Ramos (cell line): Measurements from ENCODE around the gene WWC2.

Source experiments
- in situ Hi-C: fragments of 300-500 bp; cut with MboI; formaldehyde crosslinking; loops from one replicate; pipeline ENCODE4 v1.14.3; 2022; ENCODE audit warnings: low sequenced_read_pairs; ENCODE audit not compliant: unreplicated experiment

Gene WWC2

GRCh38 chr4:183248201-183248600 is 149.1 kb downstream of the WWC2 start:
- in situ Hi-C loops, result no loop called here

DNA sequence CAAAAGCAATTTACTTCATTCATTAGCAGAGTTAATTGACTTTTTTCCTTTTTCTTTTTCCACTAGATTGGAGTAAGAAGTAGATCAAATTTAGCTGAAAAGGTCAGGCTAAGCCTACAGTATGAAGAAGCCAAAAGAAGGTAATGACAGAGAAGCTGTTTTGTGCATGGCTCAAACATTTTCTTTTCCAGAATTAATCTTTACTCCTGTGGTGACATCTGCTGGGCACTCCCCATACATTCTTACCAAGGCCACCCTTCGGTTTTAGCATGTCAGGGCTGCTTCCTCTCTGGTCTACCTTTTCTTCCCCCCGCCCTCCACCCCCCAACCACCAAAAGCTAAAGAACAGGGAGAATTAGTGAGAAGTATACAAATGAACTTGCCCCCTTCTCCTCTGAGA is 150.8 kb downstream of the WWC2 start:
- in situ Hi-C loops, result loop anchor here (10.0 kb wide), 1 partner anchor 315 kb away; no protein-coding TSS in a partner anchor

DNA sequence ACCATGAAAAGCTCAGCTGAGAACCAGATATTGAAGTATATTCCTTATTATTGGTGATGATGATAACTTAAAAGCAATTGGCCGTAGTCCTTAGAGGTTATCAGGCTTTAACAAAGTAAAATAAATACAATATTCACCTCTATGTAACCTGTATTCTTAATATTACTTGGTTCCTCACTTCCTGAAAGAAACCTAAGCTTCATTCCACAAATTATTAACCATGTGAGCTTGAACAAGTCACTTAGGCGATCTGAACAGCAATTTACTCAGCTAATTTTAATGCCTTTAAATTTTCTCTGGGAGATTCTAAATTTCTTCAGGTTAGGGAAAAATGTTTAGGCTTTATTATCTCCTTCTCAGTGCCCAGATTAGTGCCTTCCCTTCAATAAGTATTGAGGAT is 151.8 kb downstream of the WWC2 start:
- in situ Hi-C loops, result loop anchor here (10.0 kb wide), 1 partner anchor 316 kb away; no protein-coding TSS in a partner anchor

GRCh38 chr4:183252959-183253358 is 153.9 kb downstream of the WWC2 start:
- in situ Hi-C loops, result loop anchor here (10.0 kb wide), 1 partner anchor 318 kb away; no protein-coding TSS in a partner anchor

GRCh38 chr4:183253451-183253850 is 154.4 kb downstream of the WWC2 start:
- in situ Hi-C loops, result loop anchor here (10.0 kb wide), 1 partner anchor 319 kb away; no protein-coding TSS in a partner anchor

DNA sequence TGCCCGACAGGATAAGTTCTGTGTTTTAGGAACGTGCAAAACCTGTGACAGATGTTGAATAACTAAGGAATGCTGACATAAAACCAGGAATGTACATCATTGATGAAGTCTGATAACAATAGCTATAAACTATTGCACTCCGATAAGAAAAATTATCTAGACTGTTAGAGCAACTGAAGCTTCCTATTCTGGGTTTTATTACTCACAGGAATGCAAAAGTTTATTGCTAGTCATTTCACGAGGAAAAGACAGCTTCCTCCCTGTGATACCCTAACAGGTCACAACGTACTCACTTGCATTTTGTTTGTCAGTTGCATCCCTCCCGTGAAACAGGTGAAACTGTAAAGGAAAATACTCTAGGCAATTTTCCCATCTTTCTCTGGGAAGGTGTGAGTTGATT is 155.1 kb downstream of the WWC2 start:
- in situ Hi-C loops, result loop anchor here (10.0 kb wide), 1 partner anchor 319 kb away; no protein-coding TSS in a partner anchor

DNA sequence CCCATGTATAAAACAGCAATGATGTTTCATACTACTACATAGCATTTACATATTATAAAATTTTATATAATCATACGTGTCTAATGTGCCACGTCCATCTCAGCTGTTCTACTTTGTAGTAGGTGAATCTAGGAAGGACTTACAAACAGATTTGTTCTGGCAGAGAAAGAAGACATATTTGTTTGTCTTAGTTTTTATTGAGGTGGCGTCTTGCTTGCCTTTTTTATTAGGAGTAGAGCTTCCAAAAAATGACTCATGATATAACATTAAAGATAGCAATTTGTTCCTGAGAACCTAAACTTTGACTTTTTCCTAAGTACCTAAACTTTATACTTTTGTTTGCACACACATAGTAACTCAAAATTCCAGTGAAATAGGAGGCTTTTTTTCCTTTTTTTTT is 156.4 kb downstream of the WWC2 start:
- in situ Hi-C loops, result loop anchor here (5.0 to 10.0 kb wide), 2 partner anchors 178 to 321 kb away; no protein-coding TSS in a partner anchor

DNA sequence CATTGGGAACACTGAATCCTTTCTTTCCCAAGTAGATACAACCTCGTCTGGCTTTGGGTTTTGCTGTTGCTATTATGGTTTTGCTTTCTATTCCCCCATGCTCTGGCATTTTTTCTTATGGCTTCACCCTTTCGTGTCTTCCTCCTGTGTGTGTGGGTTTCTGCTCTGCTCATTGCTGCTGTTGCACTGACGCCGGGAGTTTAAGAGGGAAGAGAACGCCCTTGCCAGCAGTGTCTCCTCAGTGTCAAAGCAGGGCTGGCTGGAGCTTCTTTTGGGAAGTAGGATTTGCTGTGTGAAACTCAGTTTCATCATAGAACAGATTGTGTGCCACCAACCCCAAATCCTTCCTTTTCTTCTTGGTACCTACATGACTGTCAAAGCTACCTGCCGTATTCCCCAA is 157.3 kb downstream of the WWC2 start:
- in situ Hi-C loops, result loop anchor here (5.0 to 10.0 kb wide), 2 partner anchors 179 to 322 kb away; no protein-coding TSS in a partner anchor

DNA sequence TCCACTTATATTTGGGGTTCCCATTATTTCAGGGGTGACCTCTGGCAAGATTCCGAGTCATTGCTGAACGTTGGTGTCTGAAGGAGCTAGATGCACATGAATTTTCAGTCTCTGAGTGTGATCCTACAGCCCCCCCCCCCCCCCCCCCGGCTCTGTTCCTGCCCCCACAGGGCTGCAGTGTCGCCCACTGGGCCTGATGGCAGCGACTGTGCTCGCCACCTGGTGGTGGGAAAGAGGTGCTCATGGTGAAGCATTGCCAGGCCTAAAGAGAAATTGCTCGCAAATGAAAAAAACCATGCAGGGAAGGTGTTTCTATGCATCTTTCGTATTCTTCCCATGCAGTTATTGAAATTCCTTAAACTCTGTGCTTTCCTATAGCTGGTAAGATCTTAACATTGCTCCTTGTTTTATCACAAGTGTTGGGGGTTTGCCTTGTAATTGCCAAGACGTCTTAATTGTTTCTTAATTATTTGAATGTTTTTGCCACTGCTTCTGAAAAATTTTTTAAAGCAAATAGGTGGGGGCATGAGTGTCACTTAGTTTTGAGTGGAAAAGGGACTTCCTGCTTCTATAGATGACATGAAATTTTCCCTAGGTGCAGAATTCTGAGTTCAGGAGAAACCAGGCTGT is 157.8 kb downstream of the WWC2 start:
- in situ Hi-C loops, result loop anchor here (5.0 to 10.0 kb wide), 2 partner anchors 180 to 322 kb away; no protein-coding TSS in a partner anchor

- in situ Hi-C loops, result loop anchor here (5.0 to 10.0 kb wide), 2 partner anchors 181 to 323 kb away; no protein-coding TSS in a partner anchor
Observed at GRCh38 chr4:183257808-183258207, 158.8 kb downstream of the WWC2 start.

GRCh38 chr4:183260491-183261151 is 161.6 kb downstream of the WWC2 start:
- in situ Hi-C loops, result no loop called here

GRCh38 chr4:183261953-183262775 is 163.1 kb downstream of the WWC2 start:
- in situ Hi-C loops, result no loop called here

- in situ Hi-C loops, result no loop called here
Observed at GRCh38 chr4:183262776-183263100, 163.7 kb downstream of the WWC2 start.

DNA sequence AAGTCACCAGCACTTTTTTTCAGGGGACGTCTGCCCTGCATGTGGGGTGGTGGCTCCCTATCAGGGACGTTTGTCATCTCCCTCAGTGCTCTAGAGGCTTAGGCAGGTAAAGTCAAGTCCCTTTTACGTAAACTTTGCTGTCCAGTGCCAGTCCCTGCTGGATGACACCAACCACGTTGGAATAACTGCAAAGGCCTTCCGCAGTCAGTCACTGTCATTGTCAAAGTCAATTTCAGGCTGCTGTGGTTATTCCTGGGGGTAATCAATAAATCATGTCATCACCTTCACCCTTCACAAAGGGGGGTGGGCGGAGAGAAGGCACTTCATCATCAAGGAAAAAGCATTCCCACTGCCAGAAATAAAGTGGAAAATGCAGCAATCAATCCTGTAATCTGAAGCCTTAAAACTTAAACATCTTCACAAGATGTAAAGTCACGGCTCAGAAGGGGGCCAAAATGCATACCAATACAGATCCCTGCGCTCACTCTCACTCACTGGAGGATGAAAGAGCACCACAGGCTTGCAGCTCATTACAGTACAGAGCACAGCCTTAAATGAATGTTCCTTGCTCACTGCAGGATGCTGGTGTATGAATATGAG is 164.8 kb downstream of the WWC2 start:
- in situ Hi-C loops, result no loop called here

DNA sequence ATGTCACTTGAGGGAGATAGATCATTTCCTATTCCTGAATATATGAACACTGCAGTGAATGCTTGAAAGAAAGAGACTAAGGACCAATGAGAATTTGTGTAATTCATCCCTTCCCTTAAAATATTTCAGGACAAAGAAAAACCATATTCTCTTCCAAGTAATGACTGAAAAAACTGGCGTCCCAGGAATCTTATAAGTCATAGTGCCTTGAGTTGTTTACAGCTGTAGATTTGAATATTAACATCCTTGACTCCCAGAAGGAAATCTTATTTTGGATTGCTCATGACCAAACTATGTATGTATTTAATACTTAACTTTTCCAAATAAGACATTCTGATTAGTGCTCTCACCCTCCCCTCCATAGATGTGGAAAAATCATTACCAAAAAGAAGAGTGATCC is 165.6 kb downstream of the WWC2 start:
- in situ Hi-C loops, result no loop called here

GRCh38 chr4:183266371-183266770 is 167.3 kb downstream of the WWC2 start:
- in situ Hi-C loops, result no loop called here

DNA sequence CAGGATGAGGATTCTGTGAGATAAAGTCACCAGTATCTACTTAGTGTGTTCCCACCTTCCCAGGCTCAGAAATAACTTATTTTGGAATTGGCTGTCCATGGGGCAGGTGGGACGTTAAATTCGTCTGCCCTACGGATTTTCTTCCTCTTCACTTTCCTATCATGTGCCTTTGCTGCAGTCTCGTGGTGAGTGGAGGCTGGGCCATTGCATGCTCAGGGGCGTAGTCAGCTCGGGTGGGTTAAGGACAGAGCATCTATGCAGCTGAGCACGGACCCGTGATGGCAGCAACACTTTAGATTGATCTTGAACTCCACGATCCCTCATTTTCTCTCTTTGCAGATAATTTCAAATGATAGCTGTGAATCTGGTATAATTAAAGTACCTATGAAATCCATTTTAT is 169.5 kb downstream of the WWC2 start:
- in situ Hi-C loops, result no loop called here

GRCh38 chr4:183272384-183272783 is 173.3 kb downstream of the WWC2 start:
- in situ Hi-C loops, result no loop called here

DNA sequence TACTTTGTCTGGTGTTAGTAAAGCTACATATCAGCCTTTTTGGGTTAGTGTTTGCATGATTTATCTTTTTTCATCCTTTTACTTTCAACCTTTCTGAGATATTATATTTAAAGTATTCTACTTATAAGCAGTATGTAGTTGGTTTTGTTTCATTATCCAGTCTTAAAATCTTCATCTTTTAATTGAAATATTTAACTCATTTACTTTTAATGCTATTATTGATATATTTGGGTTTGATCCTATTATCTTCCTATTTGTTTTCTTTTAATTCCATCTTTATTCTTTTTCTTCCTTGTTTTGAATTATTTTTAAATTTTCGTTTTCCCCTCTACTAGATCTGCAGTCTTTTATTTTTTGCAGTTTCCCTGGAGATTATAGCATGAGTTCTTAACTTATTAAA is 177.0 kb downstream of the WWC2 start:
- in situ Hi-C loops, result no loop called here

DNA sequence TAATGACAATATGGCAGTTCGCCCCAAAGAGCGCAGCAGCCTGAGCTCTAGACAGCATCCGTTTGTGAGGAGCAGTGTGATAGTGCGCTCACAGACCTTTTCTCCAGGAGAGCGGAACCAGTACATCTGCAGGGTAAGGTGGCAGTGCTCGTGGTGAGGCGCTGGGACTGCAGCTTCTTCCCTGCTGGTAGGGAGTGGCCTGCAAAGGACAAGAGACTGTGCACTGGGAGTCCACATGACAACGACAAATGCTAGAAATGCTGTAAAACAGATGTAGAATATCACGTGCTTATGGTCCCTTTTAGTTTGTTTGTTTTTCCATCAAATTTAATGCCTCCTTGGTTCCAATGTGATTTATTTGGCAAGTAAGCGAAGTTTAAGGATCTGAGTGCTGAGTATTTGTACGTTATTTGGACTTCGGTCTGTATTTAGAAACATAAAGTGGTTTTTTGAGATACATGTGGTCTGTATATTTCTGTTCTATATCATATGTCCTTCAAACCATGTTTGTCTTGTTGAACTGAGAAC is 185.3 kb downstream of the WWC2 start:
- in situ Hi-C loops, result no loop called here
